ENCODE data around the gene SPEG.

Gene SPEG

GRCh38 chr2:219538504-219538951 is 103.9 kb downstream of the SPEG start:
- DNase-seq: no peak

GRCh38 chr2:219538956-219539788 is 104.5 kb downstream of the SPEG start:
- DNase-seq: no peak

DNA sequence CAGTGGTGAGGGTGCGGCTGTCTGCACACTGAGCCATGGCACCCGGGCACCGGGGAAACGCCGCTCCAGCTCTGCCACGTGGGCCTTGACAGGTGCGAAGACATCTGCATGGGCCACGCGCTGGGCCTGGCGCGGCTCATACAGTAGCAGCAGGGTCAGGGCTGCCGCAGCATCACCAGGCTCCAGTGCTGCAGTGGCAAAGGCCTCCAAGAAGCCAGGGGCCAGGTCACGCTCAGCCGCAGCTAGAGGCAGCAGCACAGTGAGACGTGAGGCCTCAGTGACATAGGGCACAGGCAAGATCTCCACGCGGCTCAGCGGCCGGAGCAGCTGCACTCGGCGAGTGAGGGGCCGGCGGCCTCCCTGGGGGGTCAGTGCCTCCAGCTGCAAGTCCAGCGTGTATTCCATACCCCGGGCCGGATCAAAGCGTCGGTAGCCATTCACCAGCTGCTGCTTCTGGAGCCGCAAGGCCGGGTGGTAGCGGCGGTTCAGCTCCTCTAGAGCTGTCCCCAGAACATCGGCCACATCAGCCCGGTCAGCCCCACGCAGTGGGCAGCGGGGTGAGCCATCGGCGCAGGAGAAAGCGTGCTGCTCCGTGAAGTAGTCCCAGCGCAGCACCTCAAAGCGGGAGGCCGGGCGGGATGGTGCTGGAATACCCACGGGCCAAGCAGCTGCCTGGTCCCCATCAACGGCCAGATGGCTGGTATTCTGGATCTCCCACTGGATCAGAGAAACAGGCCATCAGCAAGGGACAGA is 105.5 kb downstream of the SPEG start:
- DNase-seq: no peak

DNA sequence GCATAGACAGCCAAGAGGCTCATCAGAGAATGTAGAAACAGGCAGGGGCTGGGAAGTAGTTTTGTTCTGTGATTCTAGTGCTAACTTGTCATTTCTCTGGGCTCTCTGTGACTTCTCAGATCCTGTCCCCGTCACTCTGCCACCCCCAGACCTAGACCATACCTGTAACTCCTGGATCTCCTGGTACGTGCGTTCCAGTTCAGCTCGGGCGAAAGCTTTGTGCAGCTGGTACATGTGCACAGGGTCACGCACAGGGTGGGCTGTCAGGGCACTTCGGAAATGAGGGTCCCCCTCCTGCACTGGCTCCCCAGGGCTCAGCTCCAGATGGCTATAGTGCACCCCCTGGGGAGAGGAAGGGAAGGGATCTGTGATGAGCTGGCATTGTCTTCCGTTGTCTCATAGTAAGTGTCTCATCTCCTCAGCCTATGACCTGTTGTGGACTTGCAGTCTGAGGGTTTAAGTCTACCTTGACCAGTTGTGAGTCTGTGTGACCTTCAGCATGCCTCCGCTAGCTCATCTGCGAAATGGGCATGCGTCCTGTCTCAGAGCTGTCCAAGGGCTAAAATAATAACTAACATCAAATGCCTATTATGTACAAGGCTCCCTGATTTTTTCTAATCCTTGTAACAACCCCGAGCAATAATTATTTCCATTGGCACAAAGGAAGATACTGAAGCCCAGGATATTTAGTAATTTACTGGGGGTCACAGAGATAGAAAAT is 106.3 kb downstream of the SPEG start:
- no peak for DNase-seq

DNA sequence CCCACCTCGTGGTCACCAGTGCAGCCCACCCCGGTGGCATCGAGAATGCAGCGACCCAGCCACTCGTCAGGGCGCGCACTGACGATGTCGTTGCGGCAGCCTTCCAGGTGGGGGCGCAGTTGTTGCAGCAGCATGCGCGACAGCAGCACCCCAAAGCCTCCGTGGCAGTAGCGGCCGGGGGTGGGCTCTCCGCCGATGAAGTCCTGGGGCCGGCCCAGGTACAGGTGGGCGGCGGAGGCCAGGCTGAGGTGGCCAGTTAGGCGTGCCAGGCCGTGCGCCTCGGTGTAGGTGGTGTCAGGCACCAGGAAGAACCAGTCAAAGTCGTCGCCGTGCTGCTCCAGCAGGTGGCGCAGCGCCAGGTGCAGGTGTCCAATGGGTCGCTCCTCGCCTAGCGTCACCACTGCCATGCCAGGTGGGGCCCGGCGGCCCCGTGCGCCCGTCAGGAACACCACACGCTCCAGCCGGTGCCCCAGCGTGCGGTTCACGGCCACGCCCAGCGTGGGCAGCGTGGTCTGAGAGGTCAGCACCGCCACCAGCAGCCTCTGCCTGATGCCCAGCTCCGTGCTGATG is 107.1 kb downstream of the SPEG start:
- DNase-seq: peak; percentile 71

- DNase-seq: no peak
These were observed 108.4 kb downstream of the SPEG start for GRCh38 chr2:219542931-219543595.

GRCh38 chr2:219543596-219544358 is 109.1 kb downstream of the SPEG start, which contains the start of the genes CHPF and TMEM198:
Gene CHPF (minus strand): TSS chr2:219543809. CDS start chr2:219543538, 271 bp downstream.
Gene TMEM198 (plus strand): TSS chr2:219544028. CDS start chr2:219544728, 700 bp downstream.
- DNase-seq: peak; percentile 58

DNA sequence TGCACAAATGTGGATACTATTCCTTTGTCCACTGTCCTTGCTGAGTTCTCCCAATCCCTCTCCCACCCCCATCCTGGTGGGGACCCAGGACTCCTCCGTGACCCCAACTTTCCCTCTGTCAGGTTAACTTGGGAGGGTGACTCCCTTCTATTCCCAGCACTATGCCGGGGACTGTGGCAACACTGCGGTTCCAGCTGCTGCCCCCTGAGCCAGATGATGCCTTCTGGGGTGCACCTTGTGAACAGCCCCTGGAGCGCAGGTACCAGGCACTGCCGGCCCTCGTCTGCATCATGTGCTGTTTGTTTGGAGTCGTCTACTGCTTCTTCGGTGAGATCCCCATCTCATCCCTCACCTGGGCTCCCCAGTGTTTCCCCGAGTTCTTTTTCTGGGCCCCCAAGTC is 109.9 kb downstream of the SPEG start:
- no peak for DNase-seq

- no peak for DNase-seq
These were observed 110.8 kb downstream of the SPEG start for GRCh38 chr2:219545295-219545942.

GRCh38 chr2:219545943-219546352 is 111.3 kb downstream of the SPEG start:
- DNase-seq: no peak

GRCh38 chr2:219547621-219548020 is 113.0 kb downstream of the SPEG start:
- no peak for DNase-seq

All from KG1 (cell line).